Adipose tissue (tissue), 3 donors: ENCODE results near the gene MSLN. TPM values are rescaled to one million over a fixed set of nuclear protein-coding genes. Genes with fewer than 3 reads are reported as not detected.

Source experiments
- H3K27ac ChIP-seq: one replicate; pipeline ENCODE4 v1.5.1; 2013; ENCODE audit warnings: low read depth, low read length
- WGBS, 3 donors: extraction: QIAGEN DNeasy Blood & Tissue Kit; methylation state at CpG; one replicate each; pipeline ENCODE4 v1.1.7; 2013; 5-methylcytosine and 5-hydroxymethylcytosine counted together
- polyA plus RNA-seq, 3 donors: library from polyadenylated mRNA; stranded (reverse); fragments of 200-250 nt; gene quantifications; one replicate each; pipeline ENCODE4 v1.2.3, GENCODE V29; 2013
- donor health status: healthy with polysubstance abuse.
- donor health status: Bipolar disorder and iron deficiency.
- donor health status: healthy.

MSLN gene
- polyA plus RNA-seq, 3 donors = 0.49 to 14.2 (median 13.2) TPM

GRCh38 chr16:808085-808386 lies 47.5 kb downstream of the MSLN start:
- H3K27ac ChIP-seq = no peak overlapping the region

GRCh38 chr16:813204-813915 lies 52.8 kb downstream of the MSLN start:
- 10 to 14% (median 11%) methylated on average over 30 to 67 of the region's 67 CpGs for WGBS, 3 donors
- H3K27ac ChIP-seq = no peak overlapping the region

More at GRCh38 chr16:808085-808386, 47.5 kb downstream of the MSLN start:
- WGBS, 3 donors = 26 to 36% (median 27%) methylated on average over 19 of the region's 19 CpGs

- 58 to 60% (median 58%) methylated on average over 22 of the region's 22 CpGs for WGBS, 3 donors
- no peak overlapping the region for H3K27ac ChIP-seq
Observed at GRCh38 chr16:813916-814412, 53.4 kb downstream of the MSLN start.

GRCh38 chr16:814974-815373 lies 54.4 kb downstream of the MSLN start:
- 71 to 81% (median 71%) methylated on average over 9 of the region's 9 CpGs for WGBS, 3 donors
- no peak overlapping the region for H3K27ac ChIP-seq

- H3K27ac ChIP-seq = no peak overlapping the region
- 87 to 92% (median 88%) methylated on average over 15 of the region's 15 CpGs for WGBS, 3 donors
Observed at GRCh38 chr16:815861-816260, 55.3 kb downstream of the MSLN start.

- 38 to 63% (median 39%) methylated on average over 67 to 71 of the region's 71 CpGs for WGBS, 3 donors
- H3K27ac ChIP-seq = no peak overlapping the region
Observed at GRCh38 chr16:817001-817906, 56.7 kb downstream of the MSLN start.

GRCh38 chr16:818132-818531 lies 57.6 kb downstream of the MSLN start:
- WGBS, 3 donors = 73 to 82% (median 74%) methylated on average over 8 of the region's 8 CpGs
- H3K27ac ChIP-seq = no peak overlapping the region

Other genes with a start within 250 kb of the MSLN start
- gene CAPN15, start 233.0 kb upstream of the MSLN start, polyA plus RNA-seq = 10 to 100 TPM; 20.4 to 31.4 (median 30.6) TPM
- under 1 TPM in 1 of 3 donors, not detected in 2; 0.20 TPM for gene PRR35, start 200.3 kb upstream of the MSLN start, polyA plus RNA-seq
- gene NHLRC4, start 193.7 kb upstream of the MSLN start, polyA plus RNA-seq = 1 to 10 TPM in 1 of 3 donors, under 1 TPM in 2; 0.22 to 1.3 (median 0.61) TPM
- 10 to 100 TPM; 36.6 to 47.7 (median 37.6) TPM for gene PIGQ, start 190.8 kb upstream of the MSLN start, polyA plus RNA-seq
- gene RAB40C, start 170.7 kb upstream of the MSLN start, polyA plus RNA-seq = 10 to 100 TPM; 16.0 to 42.5 (median 21.2) TPM
- under 1 TPM; 0.25 to 0.85 (median 0.67) TPM for gene WFIKKN1, start 129.7 kb upstream of the MSLN start, polyA plus RNA-seq
- gene METTL26, start 124.4 kb upstream of the MSLN start, polyA plus RNA-seq = 100 to 1,000 TPM in 2 of 3 donors, 10 to 100 TPM in 1; 65.0 to 125 (median 109) TPM
- gene MCRIP2, start 118.9 kb upstream of the MSLN start, polyA plus RNA-seq = 10 to 100 TPM; 23.6 to 57.6 (median 42.6) TPM
- gene WDR90, start 111.4 kb upstream of the MSLN start, polyA plus RNA-seq = 10 to 100 TPM; 12.1 to 14.8 (median 13.7) TPM
- gene RHOT2, start 92.6 kb upstream of the MSLN start, polyA plus RNA-seq = 100 to 1,000 TPM in 1 of 3 donors, 10 to 100 TPM in 2; 67.7 to 107 (median 85.5) TPM
- under 1 TPM in 2 of 3 donors, not detected in 1; 0.59 to 0.71 TPM for gene RHBDL1, start 85.1 kb upstream of the MSLN start, polyA plus RNA-seq
- 100 to 1,000 TPM in 2 of 3 donors, 10 to 100 TPM in 1; 85.4 to 145 (median 139) TPM for gene STUB1, start 80.3 kb upstream of the MSLN start, polyA plus RNA-seq
- 10 to 100 TPM; 36.8 to 77.7 (median 44.9) TPM for gene JMJD8, start 76.4 kb upstream of the MSLN start, polyA plus RNA-seq
- gene WDR24, start 70.3 kb upstream of the MSLN start, polyA plus RNA-seq = 1 to 10 TPM; 3.8 to 7.4 (median 5.1) TPM
- gene FBXL16, start 54.9 kb upstream of the MSLN start, polyA plus RNA-seq = 1 to 10 TPM in 1 of 3 donors, under 1 TPM in 2; 0.22 to 2.5 (median 0.37) TPM
- 10 to 100 TPM; 21.3 to 34.1 (median 22.2) TPM for gene METRN, start 45.6 kb upstream of the MSLN start, polyA plus RNA-seq
- 10 to 100 TPM; 10.1 to 33.4 (median 26.0) TPM for gene ANTKMT, start 39.6 kb upstream of the MSLN start, polyA plus RNA-seq
- 1 to 10 TPM in 1 of 3 donors, under 1 TPM in 2; 0.42 to 2.1 (median 0.98) TPM for gene CCDC78, start 34.3 kb upstream of the MSLN start, polyA plus RNA-seq
- gene HAGHL, start 33.6 kb upstream of the MSLN start, polyA plus RNA-seq = 1 to 10 TPM; 2.0 to 2.6 (median 2.5) TPM
- gene CIAO3, start 19.7 kb upstream of the MSLN start, polyA plus RNA-seq = 10 to 100 TPM; 16.0 to 23.7 (median 19.0) TPM
- 10 to 100 TPM; 10.5 to 16.7 (median 10.8) TPM for gene RPUSD1, start 27.6 kb downstream of the MSLN start, polyA plus RNA-seq
- 10 to 100 TPM in 1 of 3 donors, 1 to 10 TPM in 2; 7.3 to 12.6 (median 8.0) TPM for gene CHTF18, start 27.9 kb downstream of the MSLN start, polyA plus RNA-seq
- gene GNG13, start 40.0 kb downstream of the MSLN start, polyA plus RNA-seq = not detected
- 10 to 100 TPM in 2 of 3 donors, 1 to 10 TPM in 1; 8.7 to 13.0 (median 12.3) TPM for gene LMF1, start 210.2 kb downstream of the MSLN start, polyA plus RNA-seq
- gene SOX8, start 221.0 kb downstream of the MSLN start, polyA plus RNA-seq = 1 to 10 TPM in 1 of 3 donors, under 1 TPM in 2; 0.61 to 1.3 (median 0.90) TPM